A549 treated with RU486 at 1 μM for 4 hours (cell line): ENCODE measurements around the gene PIF1. TPM values are rescaled to one million over a fixed set of nuclear protein-coding genes. Genes with fewer than 3 reads are reported as not detected.

Experiments
- total RNA-seq: library from RNA; stranded (reverse); fragments of 200-300 nt; extraction: Qiagen RNA extraction; gene quantifications from 5 replicates; pipeline ENCODE4 v1.2.3, GENCODE V29; 2022; ENCODE audit warnings: low read depth

PIF1 gene
- total RNA-seq, result 12.7 to 22.4 TPM (median 18.7 TPM) in 5 replicates

GRCh38 chr15:64825431-64826294 is at the start of gene PIF1:
Gene PIF1 (minus strand): TSS chr15:64825647. CDS start chr15:64824335, 1,312 bp downstream.

GRCh38 chr15:64841344-64842095 is 16.1 kb upstream of the PIF1 start, which contains the start of gene PLEKHO2:
Gene PLEKHO2 (plus strand): TSS chr15:64841915. CDS start chr15:64842017, 102 bp downstream.

DNA sequence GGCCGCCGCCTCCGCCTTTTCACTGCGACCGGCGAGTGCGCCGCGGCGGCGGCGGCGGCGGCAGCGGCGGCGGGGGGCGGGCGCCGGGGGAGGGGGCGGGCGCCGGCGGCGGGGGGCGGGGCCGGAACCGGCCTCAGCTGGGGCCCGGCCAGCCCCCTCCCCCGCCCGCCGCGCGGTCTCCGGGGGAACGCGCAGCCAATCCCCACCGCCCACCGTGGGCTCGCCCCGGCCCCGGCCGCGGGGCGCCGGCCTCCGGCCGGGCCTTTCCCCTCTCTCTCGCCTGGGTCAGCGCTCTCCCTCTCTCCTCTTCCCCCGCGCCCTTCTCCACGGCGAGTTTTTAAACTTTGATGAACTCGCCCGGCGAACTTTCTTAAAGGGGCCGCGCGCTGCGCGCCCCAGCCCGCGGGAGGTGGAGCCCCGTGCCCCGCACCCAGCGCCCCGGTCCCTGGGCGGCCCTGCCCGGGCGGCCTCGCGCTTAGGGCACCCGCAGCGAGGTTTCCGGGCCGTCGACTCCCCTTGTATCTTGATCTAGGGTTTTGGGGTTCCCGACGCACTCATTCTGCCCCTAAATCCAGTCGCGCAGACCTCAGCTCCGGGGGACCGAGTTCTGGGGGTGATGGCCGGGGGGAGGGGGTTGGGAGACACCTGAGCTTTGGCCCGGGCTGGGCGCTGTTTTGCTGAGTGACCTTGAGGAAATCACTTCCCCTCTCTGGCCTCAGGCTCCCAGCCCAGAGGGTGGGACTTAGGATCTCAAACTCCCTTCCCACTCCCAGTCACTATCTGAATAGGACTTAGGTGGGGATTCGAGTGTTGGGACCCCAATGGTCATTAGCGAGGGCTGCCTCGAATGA is 49.7 kb downstream of the PIF1 start, which contains the start of gene RBPMS2:
RBPMS2 (minus strand) TSS at position 39 of the 851 bp plus-strand sequence. CDS start 270 bp downstream, outside the sequence.

Other genes starting within 250 kb of the PIF1 start
- gene RBPMS2, start 50.1 kb downstream of the PIF1 start, total RNA-seq, result 6.4 to 9.5 TPM (median 7.7 TPM) in 5 replicates
- 5.0 to 6.4 TPM (median 5.6 TPM) in 5 replicates for gene PLEKHO2, start 16.3 kb upstream of the PIF1 start, total RNA-seq
- gene ANKDD1A, start 86.3 kb upstream of the PIF1 start, total RNA-seq, result 1.0 to 1.7 TPM (median 1.4 TPM) in 5 replicates
- gene SPG21, start 164.3 kb upstream of the PIF1 start, total RNA-seq, result 104 to 135 TPM (median 127 TPM) in 5 replicates
- gene MTFMT, start 204.0 kb upstream of the PIF1 start, total RNA-seq, result 24.1 to 33.3 TPM (median 27.4 TPM) in 5 replicates
- 12.4 to 18.4 TPM (median 14.3 TPM) in 5 replicates for gene SLC51B, start 219.7 kb upstream of the PIF1 start, total RNA-seq
- gene RASL12, start 242.3 kb upstream of the PIF1 start, total RNA-seq, result 0.09 to 0.15 TPM (median 0.12 TPM) in 5 replicates